Mesothelial cell of epicardium (in vitro differentiated cells): ENCODE results near the gene RASSF5. TPM values are rescaled to one million over a fixed set of nuclear protein-coding genes. Genes with fewer than 3 reads are reported as not detected.

Experiments used
- DNase-seq, 2 experiments: peaks; one replicate each; pipeline ENCODE4 v3.0.0; 2021; ENCODE audit warnings: low spot score in 2 of 2; ENCODE audit not compliant: unreplicated experiment in 2 of 2
- H3K27ac Mint-ChIP-seq: 2 replicates; pipeline ENCODE4 v1.8.0; 2021; ENCODE audit warnings: mixed read lengths
- H3K27me3 Mint-ChIP-seq: 2 replicates; pipeline ENCODE4 v1.8.0; 2021; ENCODE audit warnings: low read depth, mixed read lengths
- H3K36me3 Mint-ChIP-seq: 2 replicates; pipeline ENCODE4 v1.8.0; 2021; ENCODE audit warnings: mixed read lengths
- H3K4me1 Mint-ChIP-seq: 2 replicates; pipeline ENCODE4 v1.8.0; 2021; ENCODE audit warnings: mixed read lengths
- H3K4me3 Mint-ChIP-seq: 2 replicates; pipeline ENCODE4 v1.8.0; 2021; ENCODE audit warnings: mild to moderate bottlenecking, moderate library complexity, mixed read lengths
- H3K9me3 Mint-ChIP-seq: 2 replicates; pipeline ENCODE4 v1.8.0; 2021; ENCODE audit warnings: mixed read lengths
- total RNA-seq: library from RNA; stranded (reverse); gene quantifications from 3 replicates; pipeline ENCODE4 v1.2.1, GENCODE V29; 2021
- TF ChIP-seq, protein P1 (sequence below): fragments of 200-600 bp; sonication (generic); IDR thresholded peaks from one replicate; pipeline ENCODE4 v1.5.0; 2021; ENCODE audit warnings: antibody characterized with exemption; ENCODE audit not compliant: unreplicated experiment

Gene RASSF5
- total RNA-seq, 1 donor from 2014 or later, result 6.8 TPM

DNA sequence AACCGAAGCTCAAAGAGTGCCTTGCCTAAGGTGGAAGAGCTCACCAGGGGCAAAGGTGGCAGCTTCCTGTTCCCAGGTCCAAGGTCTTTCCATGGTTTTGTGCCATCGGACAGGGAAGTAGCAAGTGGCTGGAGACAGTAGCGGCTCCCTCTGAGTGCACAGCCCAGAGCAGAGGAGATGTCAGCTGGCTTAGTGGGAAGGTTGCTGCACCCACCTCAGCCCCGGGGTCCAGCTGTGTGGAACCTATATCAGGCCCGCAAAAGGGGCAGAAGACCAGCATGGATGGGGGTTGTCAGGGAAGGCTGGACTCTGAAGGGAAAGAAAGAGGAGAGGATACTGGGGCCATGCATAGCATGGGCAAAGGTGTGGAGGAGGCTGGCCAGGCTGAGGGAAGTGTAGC, 30.2 kb upstream of the RASSF5 start:
- peaks cover 18% of the 10 kb centered on the region for H3K4me1 Mint-ChIP-seq
- no peak overlapping the region for H3K4me3 Mint-ChIP-seq
- H3K9me3 Mint-ChIP-seq, result no peaks in the 10 kb centered on the region
- TF ChIP-seq, protein P1, sequence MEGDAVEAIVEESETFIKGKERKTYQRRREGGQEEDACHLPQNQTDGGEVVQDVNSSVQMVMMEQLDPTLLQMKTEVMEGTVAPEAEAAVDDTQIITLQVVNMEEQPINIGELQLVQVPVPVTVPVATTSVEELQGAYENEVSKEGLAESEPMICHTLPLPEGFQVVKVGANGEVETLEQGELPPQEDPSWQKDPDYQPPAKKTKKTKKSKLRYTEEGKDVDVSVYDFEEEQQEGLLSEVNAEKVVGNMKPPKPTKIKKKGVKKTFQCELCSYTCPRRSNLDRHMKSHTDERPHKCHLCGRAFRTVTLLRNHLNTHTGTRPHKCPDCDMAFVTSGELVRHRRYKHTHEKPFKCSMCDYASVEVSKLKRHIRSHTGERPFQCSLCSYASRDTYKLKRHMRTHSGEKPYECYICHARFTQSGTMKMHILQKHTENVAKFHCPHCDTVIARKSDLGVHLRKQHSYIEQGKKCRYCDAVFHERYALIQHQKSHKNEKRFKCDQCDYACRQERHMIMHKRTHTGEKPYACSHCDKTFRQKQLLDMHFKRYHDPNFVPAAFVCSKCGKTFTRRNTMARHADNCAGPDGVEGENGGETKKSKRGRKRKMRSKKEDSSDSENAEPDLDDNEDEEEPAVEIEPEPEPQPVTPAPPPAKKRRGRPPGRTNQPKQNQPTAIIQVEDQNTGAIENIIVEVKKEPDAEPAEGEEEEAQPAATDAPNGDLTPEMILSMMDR, result no peak
- no peak overlapping the region for H3K27ac Mint-ChIP-seq
- no peaks in the 10 kb centered on the region for H3K27me3 Mint-ChIP-seq
- peaks cover 21% of the 10 kb centered on the region for H3K36me3 Mint-ChIP-seq
- no peak for DNase-seq

DNA sequence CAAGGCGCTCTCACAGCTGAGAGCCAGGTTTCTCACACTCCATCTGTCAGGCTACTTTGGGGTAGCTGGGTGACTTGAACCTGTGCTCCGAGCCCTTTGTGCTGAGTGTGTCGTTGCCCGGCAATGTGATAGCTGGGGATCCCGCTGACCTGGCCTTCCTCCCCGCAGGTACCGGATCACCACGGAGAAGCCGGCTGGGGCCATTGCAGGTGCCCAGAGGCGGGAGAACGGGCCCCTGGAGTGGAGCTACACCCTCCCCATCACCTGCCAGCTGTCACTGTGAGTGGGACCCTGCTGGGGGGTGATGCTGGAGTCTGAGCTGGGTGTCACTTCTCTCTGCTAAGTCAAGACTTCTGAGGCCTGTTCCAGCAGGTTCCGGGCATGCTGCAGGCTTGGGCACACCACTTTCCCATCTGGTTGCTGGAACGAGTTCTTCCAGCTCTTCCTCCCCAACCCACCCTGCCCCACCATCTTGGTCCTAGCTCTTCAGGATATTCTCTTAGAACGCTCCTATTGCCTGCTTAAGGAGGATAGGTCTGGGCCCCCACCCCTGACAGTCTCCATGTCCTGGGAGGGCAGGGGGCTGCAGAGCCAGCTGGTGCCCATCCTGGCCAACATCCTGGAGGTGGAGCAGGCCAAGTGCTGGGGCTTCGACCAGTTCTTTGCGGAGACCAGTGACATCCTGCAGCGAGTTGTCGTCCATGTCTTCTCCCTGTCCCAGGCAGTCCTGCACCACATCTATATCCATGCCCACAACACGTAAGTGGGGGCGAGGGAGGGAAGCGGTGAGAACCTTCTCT, 29.6 kb upstream of the RASSF5 start:
- H3K4me3 Mint-ChIP-seq, result no peak overlapping the region
- H3K9me3 Mint-ChIP-seq, result no peaks in the 10 kb centered on the region
- peaks cover 21% of the 10 kb centered on the region for H3K36me3 Mint-ChIP-seq
- H3K27me3 Mint-ChIP-seq, result no peaks in the 10 kb centered on the region
- TF ChIP-seq, protein P1, result no peak
- H3K4me1 Mint-ChIP-seq, result peaks cover 12% of the 10 kb centered on the region
- no peak overlapping the region for H3K27ac Mint-ChIP-seq
- DNase-seq, result no peak

DNA sequence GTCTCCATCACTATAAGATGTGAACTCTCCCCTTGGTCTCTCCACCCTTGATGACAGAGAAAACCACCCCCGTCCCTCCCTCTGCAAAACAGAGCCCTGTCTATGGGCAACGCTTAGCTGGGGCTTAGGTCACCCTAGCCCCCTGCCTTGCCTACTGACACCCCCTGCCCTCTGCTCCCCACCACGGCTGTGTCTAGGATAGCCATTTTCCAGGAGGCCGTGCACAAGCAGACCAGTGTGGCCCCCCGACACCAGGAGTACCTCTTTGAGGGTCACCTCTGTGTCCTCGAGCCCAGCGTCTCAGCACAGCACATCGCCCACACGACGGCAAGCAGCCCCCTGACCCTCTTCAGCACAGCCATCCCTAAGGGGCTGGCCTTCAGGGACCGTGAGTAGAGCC, 28.6 kb upstream of the RASSF5 start:
- peaks cover 21% of the 10 kb centered on the region for H3K36me3 Mint-ChIP-seq
- DNase-seq, result no peak
- H3K9me3 Mint-ChIP-seq, result no peaks in the 10 kb centered on the region
- H3K4me3 Mint-ChIP-seq, result no peak overlapping the region
- H3K27me3 Mint-ChIP-seq, result no peaks in the 10 kb centered on the region
- TF ChIP-seq, protein P1, result no peak
- peaks cover 11% of the 10 kb centered on the region for H3K4me1 Mint-ChIP-seq
- H3K27ac Mint-ChIP-seq, result no peak overlapping the region

DNA sequence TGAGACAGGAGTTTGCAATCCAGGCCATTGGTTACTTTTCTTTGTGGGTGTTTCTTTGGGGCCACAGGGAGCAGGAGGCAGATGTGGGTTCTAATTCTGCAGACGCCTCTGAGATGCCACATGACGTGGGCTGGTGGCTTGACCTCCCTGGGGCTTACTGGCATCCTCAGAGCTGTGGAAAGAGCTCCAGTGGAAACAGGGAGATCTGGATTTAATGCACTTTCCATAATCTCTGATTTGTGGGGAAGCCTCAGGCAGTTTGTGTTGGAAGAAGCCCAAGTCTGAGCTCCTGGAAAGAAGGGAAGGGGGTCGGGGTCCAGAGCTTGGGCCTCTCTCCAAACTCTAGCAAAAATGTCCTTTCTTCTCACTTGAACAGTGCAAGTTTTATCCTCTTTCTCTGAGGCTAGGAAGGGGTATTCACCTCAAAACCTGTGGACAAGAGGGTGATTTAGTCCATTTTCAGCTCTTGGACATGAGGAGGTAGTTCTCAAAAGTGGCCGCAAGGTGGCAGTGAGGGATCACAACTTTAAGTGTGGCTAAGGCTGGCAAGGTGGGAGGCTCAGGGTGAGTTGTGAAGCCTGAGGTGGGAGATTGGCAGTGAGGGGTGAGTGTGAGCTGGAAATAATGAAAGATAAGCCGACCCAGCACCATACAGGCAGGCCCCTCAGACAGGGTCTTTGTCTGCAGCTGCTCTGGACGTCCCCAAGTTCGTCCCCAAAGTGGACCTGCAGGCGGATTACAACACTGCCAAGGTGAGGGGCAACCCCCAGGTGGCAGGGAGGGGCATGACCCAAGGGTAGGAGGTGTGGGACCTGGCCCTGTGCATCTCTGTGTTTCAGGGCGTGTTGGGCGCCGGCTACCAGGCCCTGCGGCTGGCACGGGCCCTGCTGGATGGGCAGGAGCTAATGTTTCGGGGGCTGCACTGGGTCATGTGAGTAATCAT, 27.9 kb upstream of the RASSF5 start:
- TF ChIP-seq, protein P1, result peak; percentile 83
- Mint-ChIP-seq H3K36me3 (peaks cover 17% of the 10 kb centered on the region), H3K27me3 (no peaks in the 10 kb centered on the region), H3K27ac (peak overlapping the region; percentile 54), H3K4me3 (no peak overlapping the region), H3K9me3 (no peaks in the 10 kb centered on the region), H3K4me1 (peaks cover 11% of the 10 kb centered on the region)
- peak; percentile 51 to 78 for DNase-seq

DNA sequence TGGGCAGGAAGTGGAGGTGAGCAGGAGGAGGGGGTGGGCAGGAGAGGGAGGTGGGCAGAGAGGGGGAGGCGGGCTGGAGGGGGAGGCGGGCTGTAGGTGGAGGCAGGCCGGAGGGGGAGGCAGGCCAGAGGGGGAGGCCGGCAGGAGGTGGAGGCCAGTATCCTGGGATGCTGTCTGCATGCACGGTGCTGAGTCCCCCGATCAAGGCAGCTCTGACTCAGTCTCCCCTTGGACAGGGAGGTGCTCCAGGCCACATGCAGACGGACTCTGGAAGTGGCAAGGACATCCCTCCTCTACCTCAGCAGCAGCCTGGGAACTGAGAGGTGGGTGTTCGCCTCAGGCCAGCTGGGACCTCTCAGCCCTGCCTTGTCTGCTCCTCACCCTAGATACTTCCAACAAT, 27.1 kb upstream of the RASSF5 start:
- Mint-ChIP-seq H3K27ac (no peak overlapping the region), H3K4me1 (peaks cover 11% of the 10 kb centered on the region), H3K27me3 (no peaks in the 10 kb centered on the region), H3K9me3 (no peaks in the 10 kb centered on the region), H3K4me3 (no peak overlapping the region), H3K36me3 (peaks cover 13% of the 10 kb centered on the region)
- TF ChIP-seq, protein P1, result no peak
- no peak for DNase-seq
